Peyer's patch (tissue), 4 donors: ENCODE results near the gene PAQR6.

Experiments used
- POLR2A ChIP-seq, 2 donors: fragments of 450-650 bp; IDR thresholded peaks; one replicate each; pipeline ENCODE4 v1.5.1; 2017; ENCODE audit warnings: antibody characterized with exemption in 2 of 2, mild to moderate bottlenecking in 2 of 2, moderate library complexity in 2 of 2
- TF ChIP-seq, protein P1 (sequence below), 6 experiments: fragments of 450-650 bp in 4 of 6; fragments of 200-600 bp in 2 of 6; sonication (generic) in 1 of 6; IDR thresholded peaks; one replicate each; pipeline ENCODE4 v1.5.1; 2017 to 2019; ENCODE audit warnings: antibody characterized with exemption in 6 of 6, mild to moderate bottlenecking in 3 of 6, moderate library complexity in 1 of 6

DNA sequence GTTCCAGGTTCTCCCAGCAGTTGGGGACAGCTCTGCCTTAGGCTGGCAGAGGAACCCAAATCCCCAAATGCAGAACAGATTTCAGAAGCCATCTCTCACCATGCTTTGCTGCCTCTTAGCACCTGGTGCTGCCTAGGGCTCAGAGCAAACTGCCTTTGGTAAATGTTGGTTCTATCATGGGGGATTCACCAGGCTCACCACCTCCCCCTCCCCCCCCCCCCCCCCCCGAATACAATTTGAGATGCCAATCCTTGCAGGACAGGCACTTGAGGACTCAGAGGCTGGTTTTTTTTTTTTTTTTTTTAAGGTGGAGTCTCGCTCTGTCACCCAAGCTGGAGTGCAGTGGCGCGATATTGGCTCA, 447 bp upstream of the PAQR6 start:
- TF ChIP-seq, protein P1, sequence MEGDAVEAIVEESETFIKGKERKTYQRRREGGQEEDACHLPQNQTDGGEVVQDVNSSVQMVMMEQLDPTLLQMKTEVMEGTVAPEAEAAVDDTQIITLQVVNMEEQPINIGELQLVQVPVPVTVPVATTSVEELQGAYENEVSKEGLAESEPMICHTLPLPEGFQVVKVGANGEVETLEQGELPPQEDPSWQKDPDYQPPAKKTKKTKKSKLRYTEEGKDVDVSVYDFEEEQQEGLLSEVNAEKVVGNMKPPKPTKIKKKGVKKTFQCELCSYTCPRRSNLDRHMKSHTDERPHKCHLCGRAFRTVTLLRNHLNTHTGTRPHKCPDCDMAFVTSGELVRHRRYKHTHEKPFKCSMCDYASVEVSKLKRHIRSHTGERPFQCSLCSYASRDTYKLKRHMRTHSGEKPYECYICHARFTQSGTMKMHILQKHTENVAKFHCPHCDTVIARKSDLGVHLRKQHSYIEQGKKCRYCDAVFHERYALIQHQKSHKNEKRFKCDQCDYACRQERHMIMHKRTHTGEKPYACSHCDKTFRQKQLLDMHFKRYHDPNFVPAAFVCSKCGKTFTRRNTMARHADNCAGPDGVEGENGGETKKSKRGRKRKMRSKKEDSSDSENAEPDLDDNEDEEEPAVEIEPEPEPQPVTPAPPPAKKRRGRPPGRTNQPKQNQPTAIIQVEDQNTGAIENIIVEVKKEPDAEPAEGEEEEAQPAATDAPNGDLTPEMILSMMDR (IDR thresholded peaks at IDR 0.05): no peak
- no peak for TF ChIP-seq POLR2A (IDR thresholded peaks at IDR 0.05)
